GM12878 (cell line): ENCODE results near the gene GLT8D2. TPM values are rescaled to one million over a fixed set of nuclear protein-coding genes. Genes with fewer than 3 reads are reported as not detected.

Experiments
- HSF1 ChIP-seq: fragments of 150-350 bp; IDR thresholded peaks from 2 replicates; pipeline ENCODE4 v1.6.1; 2014; ENCODE audit warnings: mild to moderate bottlenecking, low read depth, low read length
- JUNB ChIP-seq: IDR thresholded peaks from 2 replicates; pipeline ENCODE4 v1.6.1; 2016; ENCODE audit warnings: antibody characterized with exemption, mild to moderate bottlenecking
- NR2F1 ChIP-seq: fragments of 450-650 bp; conservative IDR thresholded peaks from 2 replicates; pipeline ENCODE4 v1.6.1; 2017; ENCODE audit warnings: mild to moderate bottlenecking
- STAT3 ChIP-seq: IDR thresholded peaks from 2 replicates; pipeline ENCODE4 v1.6.1; 2011; ENCODE audit warnings: low read depth, low read length, improper control_type of control experiment
- ZBTB11 ChIP-seq: fragments of 450-650 bp; formaldehyde crosslinking; IDR thresholded peaks from 2 replicates; pipeline ENCODE4 v1.5.0; 2022; ENCODE audit warnings: mild to moderate bottlenecking, missing genetic modification characterization
- polyA plus RNA-seq, 11 experiments: library from polyadenylated mRNA; depleted of rRNA in 4 of 11; unstranded in 6 of 11; stranded (reverse) in 5 of 11; fragments of >200 nt; fragmentation: Nextera tagmentation in 4 of 11; fragmentation: Illumina TruSeq in 1 of 11; extraction: Ambion mirVana in 4 of 11; extraction: Trizol in 1 of 11; gene quantifications; 1 replicate in 1 of 11; 2 replicates in 10 of 11; pipeline versions ENCODE4 v1.2.1 to v1.2.3, GENCODE V29; 2011 to 2016; ENCODE audit warnings: inconsistent platforms in 2 of 11, missing spikeins in 2 of 11, low read depth in 1 of 11
- total RNA-seq, 4 experiments: library from RNA; depleted of rRNA in 3 of 4; stranded (reverse); fragments of >200 nt in 3 of 4; fragmentation: Illumina TruSeq in 1 of 4; extraction: Trizol in 1 of 4; gene quantifications; 2 replicates each; pipeline versions ENCODE4 v1.2.1 to v1.2.3, GENCODE V29; 2013 to 2021
- TF ChIP-seq, protein P1 (sequence below): fragments of 150-350 bp; IDR thresholded peaks from 2 replicates; pipeline ENCODE4 v1.6.1; 2016; ENCODE audit warnings: low read depth, low read length

Gene GLT8D2
- total and polyA plus RNA-seq, 10 of the 15 experiments (the other 5 are each of a cell fraction or from before 2014, with no cell fraction given) = 0.06 to 0.80 (median 0.37) TPM; not detected in 1

GRCh38 chr12:104006929-104007328 lies 43.1 kb downstream of the GLT8D2 start (continued):
- no peak for TF ChIP-seq ZBTB11 (CRISPR knock-in tag)
- no peak for TF ChIP-seq HSF1
- no peak for TF ChIP-seq STAT3
- TF ChIP-seq, protein P1, sequence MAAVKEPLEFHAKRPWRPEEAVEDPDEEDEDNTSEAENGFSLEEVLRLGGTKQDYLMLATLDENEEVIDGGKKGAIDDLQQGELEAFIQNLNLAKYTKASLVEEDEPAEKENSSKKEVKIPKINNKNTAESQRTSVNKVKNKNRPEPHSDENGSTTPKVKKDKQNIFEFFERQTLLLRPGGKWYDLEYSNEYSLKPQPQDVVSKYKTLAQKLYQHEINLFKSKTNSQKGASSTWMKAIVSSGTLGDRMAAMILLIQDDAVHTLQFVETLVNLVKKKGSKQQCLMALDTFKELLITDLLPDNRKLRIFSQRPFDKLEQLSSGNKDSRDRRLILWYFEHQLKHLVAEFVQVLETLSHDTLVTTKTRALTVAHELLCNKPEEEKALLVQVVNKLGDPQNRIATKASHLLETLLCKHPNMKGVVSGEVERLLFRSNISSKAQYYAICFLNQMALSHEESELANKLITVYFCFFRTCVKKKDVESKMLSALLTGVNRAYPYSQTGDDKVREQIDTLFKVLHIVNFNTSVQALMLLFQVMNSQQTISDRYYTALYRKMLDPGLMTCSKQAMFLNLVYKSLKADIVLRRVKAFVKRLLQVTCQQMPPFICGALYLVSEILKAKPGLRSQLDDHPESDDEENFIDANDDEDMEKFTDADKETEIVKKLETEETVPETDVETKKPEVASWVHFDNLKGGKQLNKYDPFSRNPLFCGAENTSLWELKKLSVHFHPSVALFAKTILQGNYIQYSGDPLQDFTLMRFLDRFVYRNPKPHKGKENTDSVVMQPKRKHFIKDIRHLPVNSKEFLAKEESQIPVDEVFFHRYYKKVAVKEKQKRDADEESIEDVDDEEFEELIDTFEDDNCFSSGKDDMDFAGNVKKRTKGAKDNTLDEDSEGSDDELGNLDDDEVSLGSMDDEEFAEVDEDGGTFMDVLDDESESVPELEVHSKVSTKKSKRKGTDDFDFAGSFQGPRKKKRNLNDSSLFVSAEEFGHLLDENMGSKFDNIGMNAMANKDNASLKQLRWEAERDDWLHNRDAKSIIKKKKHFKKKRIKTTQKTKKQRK = no peak
- TF ChIP-seq NR2F1 = no peak
- TF ChIP-seq JUNB = no peak
